CD4-positive, alpha-beta T cell (primary cell): ENCODE measurements around the gene LIPM. TPM values are rescaled to one million over a fixed set of nuclear protein-coding genes. Genes with fewer than 3 reads are reported as not detected.

Experiments used
- ATAC-seq: fragments of 200-7000 bp; cut with Tn5 transposase; one replicate; pipeline ENCODE4 v1.10.0; 2022; ENCODE audit warnings: mild to moderate bottlenecking; ENCODE audit not compliant: poor library complexity
- CTCF ChIA-PET: fragments of 350-600 bp; sonication (Branson Sonifier 250); formaldehyde crosslinking; loops from one replicate; lab custom pipeline; 2021; ENCODE audit warnings: antibody characterized with exemption, inconsistent platforms; lab: Charles Lee
- POLR2A ChIA-PET: fragments of 350-600 bp; sonication (Branson Sonifier 250); formaldehyde crosslinking; loops from one replicate; lab custom pipeline; 2021; ENCODE audit warnings: antibody characterized with exemption, inconsistent platforms; lab: Charles Lee
- DNase-seq, 14 experiments: peaks; one replicate each; pipeline ENCODE4 v3.0.0-alpha.2; 2013 to 2020; ENCODE audit warnings: mixed read lengths in 2 of 14
- H3K27ac ChIP-seq, 2 donors: one replicate each; pipeline versions ENCODE4 v1.5.1 to v1.7.0; 2013; ENCODE audit warnings: low read length in 2 of 2, low read depth in 1 of 2, mild to moderate bottlenecking in 1 of 2
- H3K27me3 ChIP-seq, 2 experiments: 1 replicate in 1 of 2; 2 replicates in 1 of 2; pipeline versions ENCODE4 v1.6.1 to v1.7.0; 2013; ENCODE audit warnings: low read length in 2 of 2, control low read depth in 1 of 2, mild to moderate bottlenecking in 1 of 2, moderate library complexity in 1 of 2; ENCODE audit not compliant: insufficient read depth in 2 of 2, control insufficient read depth in 1 of 2
- H3K36me3 ChIP-seq: one replicate; pipeline ENCODE4 v1.6.1; 2013; ENCODE audit warnings: low read length, control low read depth; ENCODE audit not compliant: insufficient read depth
- H3K4me1 ChIP-seq: one replicate; pipeline ENCODE4 v1.6.1; 2013; ENCODE audit warnings: low read length, control low read depth; ENCODE audit not compliant: insufficient read depth
- H3K4me3 ChIP-seq: one replicate; pipeline ENCODE4 v1.5.1; 2013; ENCODE audit warnings: mild to moderate bottlenecking, low read length, moderate library complexity
- H3K9me3 ChIP-seq, 2 experiments: 1 replicate in 1 of 2; 2 replicates in 1 of 2; pipeline versions ENCODE4 v1.6.1 to v1.7.0; 2013; ENCODE audit warnings: low read length in 2 of 2, mild to moderate bottlenecking in 2 of 2, control low read depth in 1 of 2, moderate library complexity in 1 of 2; ENCODE audit not compliant: control insufficient read depth in 1 of 2, insufficient read depth in 1 of 2
- H3K27ac Mint-ChIP-seq: one replicate; pipeline ENCODE4 v1.8.0; 2020; ENCODE audit warnings: mixed read lengths
- H3K27me3 Mint-ChIP-seq: one replicate; pipeline ENCODE4 v1.8.0; 2021; ENCODE audit warnings: mixed read lengths
- H3K36me3 Mint-ChIP-seq: one replicate; pipeline ENCODE4 v1.8.0; 2021; ENCODE audit warnings: low read depth, mixed read lengths
- H3K4me1 Mint-ChIP-seq: one replicate; pipeline ENCODE4 v1.8.0; 2021; ENCODE audit warnings: low read depth, mixed read lengths
- H3K4me3 Mint-ChIP-seq: one replicate; pipeline ENCODE4 v1.8.0; 2020; ENCODE audit warnings: mild to moderate bottlenecking, mixed read lengths
- H3K9me3 Mint-ChIP-seq: one replicate; pipeline ENCODE4 v1.8.0; 2020; ENCODE audit warnings: mixed read lengths
- CTCF ChIP-seq: fragments of 200-600 bp; IDR thresholded peaks from one replicate; pipeline ENCODE4 v1.8.0; 2022; ENCODE audit warnings: antibody characterized with exemption, mild to moderate bottlenecking
- intact Hi-C, 2 experiments: fragments of 100-400 bp; cut with DNase I in 1 of 2; cut with micrococcal nuclease in 1 of 2; formaldehyde crosslinking; loops; one replicate each; pipeline versions ENCODE4 v1.15.1 to v1.9.0; 2023 to 2025; cut with DNase I, micrococcal nuclease
- total RNA-seq, 174 experiments: library from RNA in 2 of 174; stranded (reverse) in 2 of 174; gene quantifications; one replicate each; pipeline ENCODE4 v1.2.3 and lab custom pipeline; 2021 to 2026

Gene LIPM
- total RNA-seq, 2 experiments from 2014 or later, result not detected

- intact Hi-C loops, result no loop called here
- POLR2A ChIA-PET, result no interaction called here
- Mint-ChIP-seq H3K36me3 (no peaks in the 10 kb centered on the region), H3K4me3 (no peak overlapping the region), H3K27ac (no peak overlapping the region), H3K4me1 (peaks cover 8% of the 10 kb centered on the region), H3K9me3 (no peaks in the 10 kb centered on the region), H3K27me3 (no peaks in the 10 kb centered on the region)
- CTCF ChIA-PET, result no interaction called here
- no peak for ATAC-seq
- TF ChIP-seq CTCF, result no peak
- no peak overlapping the region for H3K27ac ChIP-seq
- no peaks in the 10 kb centered on the region for H3K27me3 ChIP-seq
- no peaks in the 10 kb centered on the region for H3K9me3 ChIP-seq
- H3K4me1 ChIP-seq, result peaks cover under 1% of the 10 kb centered on the region
- no peaks in the 10 kb centered on the region for H3K36me3 ChIP-seq
- H3K4me3 ChIP-seq, result no peak overlapping the region
- DNase-seq, result no peak
Observed at GRCh38 chr10:88788924-88789323, 13.6 kb upstream of the LIPM start.

- Mint-ChIP-seq H3K4me3 (no peak overlapping the region), H3K27me3 (no peaks in the 10 kb centered on the region), H3K9me3 (no peaks in the 10 kb centered on the region), H3K27ac (no peak overlapping the region), H3K36me3 (no peaks in the 10 kb centered on the region), H3K4me1 (peaks cover 11% of the 10 kb centered on the region)
- Histone ChIP-seq H3K4me1 (peaks cover 3% of the 10 kb centered on the region), H3K27me3 (no peaks in the 10 kb centered on the region), H3K9me3 (no peaks in the 10 kb centered on the region), H3K27ac (no peak overlapping the region), H3K4me3 (no peak overlapping the region), H3K36me3 (no peaks in the 10 kb centered on the region)
- ATAC-seq (no peak), DNase-seq (peak in 2 of 14 experiments; percentile 32 to 36)
- CTCF ChIA-PET, result no interaction called here
- intact Hi-C loops, result no loop called here
- peak; percentile 30 for TF ChIP-seq CTCF
- POLR2A ChIA-PET, result no interaction called here
Observed at GRCh38 chr10:88791924-88792323, 10.6 kb upstream of the LIPM start.

- ATAC-seq, result no peak
- Mint-ChIP-seq H3K36me3 (no peaks in the 10 kb centered on the region), H3K4me3 (no peak overlapping the region), H3K4me1 (peaks cover 11% of the 10 kb centered on the region), H3K27ac (no peak overlapping the region), H3K9me3 (no peaks in the 10 kb centered on the region), H3K27me3 (no peaks in the 10 kb centered on the region)
- no peaks in the 10 kb centered on the region for H3K9me3 ChIP-seq
- H3K27me3 ChIP-seq, result no peaks in the 10 kb centered on the region
- DNase-seq, result peak in 3 of 14 experiments; percentile 28 to 71 (median 61)
- CTCF ChIA-PET, result no interaction called here
- no peak overlapping the region for H3K4me3 ChIP-seq
- no peaks in the 10 kb centered on the region for H3K36me3 ChIP-seq
- POLR2A ChIA-PET, result no interaction called here
- H3K27ac ChIP-seq, result no peak overlapping the region
- TF ChIP-seq CTCF, result no peak
- H3K4me1 ChIP-seq, result peaks cover 3% of the 10 kb centered on the region
- intact Hi-C loops, result no loop called here
Observed at GRCh38 chr10:88792661-88793060, 9.9 kb upstream of the LIPM start.
